ENCODE results near the gene CHRNB2. TPM values are rescaled to one million over a fixed set of nuclear protein-coding genes. Genes with fewer than 3 reads are reported as not detected.

Gene CHRNB2
- polyA plus RNA-seq, 1 donor (not counting 4 experiments of a cell fraction or from before 2014, with no cell fraction given) = 0.09 TPM

GRCh38 chr1:154583773-154584172 is 16.2 kb downstream of the CHRNB2 start:
- Histone ChIP-seq H3K4me2 (ENCODE audit: control insufficient read depth, extremely low read depth, insufficient read depth, low read depth, low read length) (no peak overlapping the region), H3K4me3 (ENCODE audit: control insufficient read depth in 2 of 3, extremely low read depth in 1 of 3, insufficient read depth in 2 of 3, low read depth in 1 of 3, low read length in 3 of 3) (no peak overlapping the region), H3K9me3 (ENCODE audit: control insufficient read depth, low read depth, low read length) (no peaks in the 10 kb centered on the region), H2AFZ (ENCODE audit: control insufficient read depth, low read length) (no peak overlapping the region), H3K36me3 (ENCODE audit: control insufficient read depth in 2 of 2, extremely low read depth in 1 of 2, insufficient read depth in 2 of 2, low read length in 2 of 2) (peaks cover 71 to 74% of the 10 kb centered on the region in 2 experiments), H3K4me1 (ENCODE audit: control insufficient read depth, extremely low read depth, insufficient read depth, low read length) (no peaks in the 10 kb centered on the region), H3K9me1 (ENCODE audit: control insufficient read depth, extremely low read depth, insufficient read depth, low read length) (no peaks in the 10 kb centered on the region), H3K79me2 (ENCODE audit: control insufficient read depth, insufficient read depth, low read length) (no peaks in the 10 kb centered on the region), H3K27ac (ENCODE audit: control insufficient read depth, insufficient read depth, low read length) (no peak overlapping the region), H3K9ac (ENCODE audit: control insufficient read depth, extremely low read depth, insufficient read depth, low read length) (no peak overlapping the region), H4K20me1 (ENCODE audit: control insufficient read depth, extremely low read depth, insufficient read depth, low read length) (peaks cover 6% of the 10 kb centered on the region), H3K27me3 (ENCODE audit: control insufficient read depth, extremely low read depth, insufficient read depth, low read length) (no peaks in the 10 kb centered on the region)
- DNase-seq (ENCODE audit: low read depth, low spot score) (no peak), FAIRE-seq (no peak)
- dilution Hi-C loops (cut with MboI; ENCODE audit: extremely low pct_ligation_motif_present, low sequenced_read_pairs) = no loop called here
- no peak for TF ChIP-seq EZH2 (IDR thresholded peaks at IDR 0.05; ENCODE audit: low read length)
- TF ChIP-seq CTCF (optimal IDR thresholded peaks at IDR 0.05 in 1 of 3, IDR thresholded peaks at IDR 0.05 in 1 of 3, conservative IDR thresholded peaks at IDR 0.05 in 1 of 3; ENCODE audit: extremely low read depth in 1 of 3, insufficient read depth in 2 of 3, low read length in 3 of 3) = no peak

- Histone ChIP-seq H3K27me3 (ENCODE audit: control insufficient read depth, extremely low read depth, insufficient read depth, low read length) (no peaks in the 10 kb centered on the region), H3K9me3 (ENCODE audit: control insufficient read depth, low read depth, low read length) (no peaks in the 10 kb centered on the region), H3K4me2 (ENCODE audit: control insufficient read depth, extremely low read depth, insufficient read depth, low read depth, low read length) (no peak overlapping the region), H3K4me3 (ENCODE audit: control insufficient read depth in 2 of 3, extremely low read depth in 1 of 3, insufficient read depth in 2 of 3, low read depth in 1 of 3, low read length in 3 of 3) (no peak overlapping the region), H2AFZ (ENCODE audit: control insufficient read depth, low read length) (no peak overlapping the region), H3K9me1 (ENCODE audit: control insufficient read depth, extremely low read depth, insufficient read depth, low read length) (no peaks in the 10 kb centered on the region), H3K4me1 (ENCODE audit: control insufficient read depth, extremely low read depth, insufficient read depth, low read length) (no peaks in the 10 kb centered on the region), H3K79me2 (ENCODE audit: control insufficient read depth, insufficient read depth, low read length) (no peaks in the 10 kb centered on the region), H3K36me3 (ENCODE audit: control insufficient read depth in 2 of 2, extremely low read depth in 1 of 2, insufficient read depth in 2 of 2, low read length in 2 of 2) (peaks cover 72 to 80% of the 10 kb centered on the region in 2 experiments), H3K9ac (ENCODE audit: control insufficient read depth, extremely low read depth, insufficient read depth, low read length) (no peak overlapping the region), H3K27ac (ENCODE audit: control insufficient read depth, insufficient read depth, low read length) (no peak overlapping the region), H4K20me1 (ENCODE audit: control insufficient read depth, extremely low read depth, insufficient read depth, low read length) (peaks cover 6% of the 10 kb centered on the region)
- TF ChIP-seq EZH2 (IDR thresholded peaks at IDR 0.05; ENCODE audit: low read length) = no peak
- no peak for TF ChIP-seq CTCF (optimal IDR thresholded peaks at IDR 0.05 in 1 of 3, IDR thresholded peaks at IDR 0.05 in 1 of 3, conservative IDR thresholded peaks at IDR 0.05 in 1 of 3; ENCODE audit: extremely low read depth in 1 of 3, insufficient read depth in 2 of 3, low read length in 3 of 3)
- DNase-seq (ENCODE audit: low read depth, low spot score) = no peak
- dilution Hi-C loops (cut with MboI; ENCODE audit: extremely low pct_ligation_motif_present, low sequenced_read_pairs) = no loop called here
- no peak for FAIRE-seq
Measured at GRCh38 chr1:154584267-154584994, 16.9 kb downstream of the CHRNB2 start.
